Activated CD8-positive, alpha-beta memory T cell treated with anti-CD3 and anti-CD28 coated beads, Interleukin-2, amount 50 U/mL, for 1 hour (primary cell): Measurements from ENCODE around the gene BCLAF3.
A peak's percentile ranks its signal among the peaks of the same experiment; 100 is the strongest.

Experiments
- DNase-seq: peaks from one replicate; pipeline ENCODE4 v3.0.0-alpha.2; 2020; ENCODE audit errors: extremely low read depth

Gene BCLAF3

GRCh38 chrX:19990556-19991349 lies at the start of gene BCLAF3:
BCLAF3 (minus strand) TSS chrX:19991061; CDS start chrX:19970264, 20,797 bp downstream.
- peak; percentile 50 for DNase-seq

- DNase-seq, result no peak
These were observed 48.1 kb upstream of the BCLAF3 start for GRCh38 chrX:20038966-20039365.

- DNase-seq, result no peak
These were observed 46.3 kb upstream of the BCLAF3 start for GRCh38 chrX:20037186-20037585.

- no peak for DNase-seq
These were observed 41.3 kb upstream of the BCLAF3 start for GRCh38 chrX:20032201-20032600.

GRCh38 chrX:20029728-20030127 lies 38.9 kb upstream of the BCLAF3 start:
- no peak for DNase-seq

- no peak for DNase-seq
These were observed 37.7 kb upstream of the BCLAF3 start for GRCh38 chrX:20028588-20028987.

GRCh38 chrX:20026278-20026677 lies 35.4 kb upstream of the BCLAF3 start:
- no peak for DNase-seq

- no peak for DNase-seq
These were observed 29.0 kb upstream of the BCLAF3 start for GRCh38 chrX:20019672-20020365.

GRCh38 chrX:20016616-20016945 lies 25.7 kb upstream of the BCLAF3 start:
- no peak for DNase-seq

GRCh38 chrX:20015945-20016615 lies 25.2 kb upstream of the BCLAF3 start:
- no peak for DNase-seq

GRCh38 chrX:20015422-20015821 lies 24.6 kb upstream of the BCLAF3 start:
- DNase-seq, result no peak

- no peak for DNase-seq
These were observed 20.7 kb upstream of the BCLAF3 start for GRCh38 chrX:20011608-20012007.

- no peak for DNase-seq
These were observed 17.2 kb upstream of the BCLAF3 start for GRCh38 chrX:20007962-20008622.

- no peak for DNase-seq
These were observed 15.0 kb upstream of the BCLAF3 start for GRCh38 chrX:20005883-20006282.

- no peak for DNase-seq
These were observed 10.7 kb upstream of the BCLAF3 start for GRCh38 chrX:20001588-20001987.

GRCh38 chrX:19991350-19991718 lies 473 bp upstream of the BCLAF3 start:
- DNase-seq, result no peak

- DNase-seq, result no peak
These were observed 708 bp downstream of the BCLAF3 start for GRCh38 chrX:19990151-19990555.

- no peak for DNase-seq
These were observed 3.0 kb downstream of the BCLAF3 start for GRCh38 chrX:19987856-19988255.

- no peak for DNase-seq
These were observed 4.3 kb downstream of the BCLAF3 start for GRCh38 chrX:19986531-19986930.

GRCh38 chrX:19981947-19982346 lies 8.9 kb downstream of the BCLAF3 start:
- no peak for DNase-seq

- no peak for DNase-seq
These were observed 15.0 kb downstream of the BCLAF3 start for GRCh38 chrX:19975845-19976244.

- DNase-seq, result no peak
These were observed 17.9 kb downstream of the BCLAF3 start for GRCh38 chrX:19972984-19973383.
